Mucosa of rectum (tissue), 2 donors: ENCODE data around the gene CSTF2.
A peak's percentile ranks its signal among the peaks of the same experiment; 100 is the strongest.
"Not testable (repeated sequence)": the region's sequence is repeated elsewhere in the genome, so short reads cannot be mapped to it uniquely, and the experiment has no call there.

ENCODE experiments used
- H3K27ac ChIP-seq, 2 donors: one replicate each; pipeline ENCODE4 v1.7.0; 2013; ENCODE audit warnings: inconsistent platforms in 2 of 2, low read depth in 2 of 2, low read length in 2 of 2
- H3K27me3 ChIP-seq, 2 donors: one replicate each; pipeline ENCODE4 v1.7.0; 2013; ENCODE audit warnings: low read length in 2 of 2; ENCODE audit not compliant: control insufficient read depth in 2 of 2, insufficient read depth in 2 of 2
- H3K36me3 ChIP-seq, 2 donors: one replicate each; pipeline ENCODE4 v1.7.0; 2013; ENCODE audit warnings: low read length in 2 of 2; ENCODE audit not compliant: control insufficient read depth in 2 of 2, insufficient read depth in 2 of 2
- H3K4me1 ChIP-seq, 2 donors: one replicate each; pipeline ENCODE4 v1.7.0; 2013; ENCODE audit warnings: low read length in 2 of 2, mild to moderate bottlenecking in 1 of 2; ENCODE audit not compliant: control insufficient read depth in 2 of 2, insufficient read depth in 2 of 2
- H3K4me3 ChIP-seq, 2 donors: one replicate each; pipeline ENCODE4 v1.7.0; 2013; ENCODE audit warnings: low read length in 2 of 2
- H3K9ac ChIP-seq, 2 donors: one replicate each; pipeline ENCODE4 v1.7.0; 2013; ENCODE audit warnings: low read length in 2 of 2, low read depth in 1 of 2, mild to moderate bottlenecking in 1 of 2
- H3K9me3 ChIP-seq, 2 donors: one replicate each; pipeline ENCODE4 v1.7.0; 2013; ENCODE audit warnings: low read length in 2 of 2; ENCODE audit not compliant: control insufficient read depth in 2 of 2
- donor health status: healthy.
- donor health status: Normal muscosa, but diverticular disease.

The CSTF2 gene

GRCh38 chrX:100819837-100820666, at the start of gene CSTF2:
Gene CSTF2, plus strand, starts transcription at chrX:100820391. Its CDS starts 26 bp downstream, at chrX:100820417.
- peak within 1 kb of the TSS; percentile 54 to 58 for H3K9ac ChIP-seq
- H3K27me3 ChIP-seq: no peaks in the 10 kb centered on the region
- peak within 1 kb of the TSS; percentile 71 to 74 for H3K27ac ChIP-seq
- no peaks in the 10 kb centered on the region for H3K4me1 ChIP-seq
- peaks cover 6 to 18% of the 10 kb centered on the region in 2 donors for H3K36me3 ChIP-seq
- H3K9me3 ChIP-seq: no peaks in the 10 kb centered on the region
- peak within 1 kb of the TSS; percentile 87 to 91 for H3K4me3 ChIP-seq

GRCh38 chrX:100796371-100796770, 23.8 kb upstream of the CSTF2 start:
- not testable (repeated sequence) for H3K27me3 ChIP-seq, H3K9me3 ChIP-seq, H3K27ac ChIP-seq, H3K4me3 ChIP-seq, H3K4me1 ChIP-seq, H3K36me3 ChIP-seq, H3K9ac ChIP-seq

- no peak overlapping the region for H3K27ac ChIP-seq
- no peak overlapping the region for H3K9ac ChIP-seq
- H3K27me3 ChIP-seq: peaks cover 0 to 3% of the 10 kb centered on the region in 2 donors
- H3K9me3 ChIP-seq: no peaks in the 10 kb centered on the region
- H3K4me1 ChIP-seq: peaks cover 0 to under 1% of the 10 kb centered on the region in 2 donors
- no peak overlapping the region for H3K4me3 ChIP-seq
- no peaks in the 10 kb centered on the region for H3K36me3 ChIP-seq
These were observed 22.8 kb upstream of the CSTF2 start for GRCh38 chrX:100797359-100797758.

GRCh38 chrX:100798484-100799214, 21.5 kb upstream of the CSTF2 start:
- H3K27me3 ChIP-seq: peaks cover 0 to 1% of the 10 kb centered on the region in 2 donors
- H3K9me3 ChIP-seq: no peaks in the 10 kb centered on the region
- no peak overlapping the region for H3K9ac ChIP-seq
- peaks cover 0 to 8% of the 10 kb centered on the region in 2 donors for H3K4me1 ChIP-seq
- no peaks in the 10 kb centered on the region for H3K36me3 ChIP-seq
- no peak overlapping the region for H3K4me3 ChIP-seq
- H3K27ac ChIP-seq: no peak overlapping the region

- H3K9me3 ChIP-seq: no peaks in the 10 kb centered on the region
- H3K27me3 ChIP-seq: no peaks in the 10 kb centered on the region
- no peak overlapping the region for H3K4me3 ChIP-seq
- H3K27ac ChIP-seq: peak overlapping the region in 1 of 2 donors; percentile 49
- H3K4me1 ChIP-seq: peaks cover 0 to 8% of the 10 kb centered on the region in 2 donors
- H3K36me3 ChIP-seq: no peaks in the 10 kb centered on the region
- H3K9ac ChIP-seq: no peak overlapping the region
These were observed 17.3 kb upstream of the CSTF2 start for GRCh38 chrX:100802843-100803242.

GRCh38 chrX:100804780-100805179, 15.4 kb upstream of the CSTF2 start:
- no peak overlapping the region for H3K9ac ChIP-seq

GRCh38 chrX:100808265-100808664, 11.9 kb upstream of the CSTF2 start:
- not testable (repeated sequence) for H3K9me3 ChIP-seq, H3K27ac ChIP-seq, H3K27me3 ChIP-seq, H3K9ac ChIP-seq, H3K36me3 ChIP-seq, H3K4me3 ChIP-seq, H3K4me1 ChIP-seq

More at GRCh38 chrX:100804780-100805179, 15.4 kb upstream of the CSTF2 start:
- Histone ChIP-seq H3K4me1 (peaks cover 0 to 8% of the 10 kb centered on the region in 2 donors), H3K9me3 (no peaks in the 10 kb centered on the region), H3K4me3 (no peak overlapping the region), H3K27ac (no peak overlapping the region), H3K36me3 (no peaks in the 10 kb centered on the region), H3K27me3 (no peaks in the 10 kb centered on the region)

- H3K27ac ChIP-seq: peak overlapping the region; percentile 58 to 74
- peaks cover 0 to 2% of the 10 kb centered on the region in 2 donors for H3K27me3 ChIP-seq
- H3K9ac ChIP-seq: peak overlapping the region in 1 of 2 donors; percentile 57
- H3K9me3 ChIP-seq: no peaks in the 10 kb centered on the region
- H3K4me3 ChIP-seq: peak overlapping the region in 1 of 2 donors; percentile 35
- no peaks in the 10 kb centered on the region for H3K36me3 ChIP-seq
- peaks cover 0 to 4% of the 10 kb centered on the region in 2 donors for H3K4me1 ChIP-seq
These were observed 7.7 kb upstream of the CSTF2 start for GRCh38 chrX:100812216-100813158.

- H3K9me3 ChIP-seq: no peaks in the 10 kb centered on the region
- no peaks in the 10 kb centered on the region for H3K27me3 ChIP-seq
- no peak overlapping the region for H3K4me3 ChIP-seq
- peaks cover 0 to 4% of the 10 kb centered on the region in 2 donors for H3K36me3 ChIP-seq
- H3K9ac ChIP-seq: no peak overlapping the region
- no peak overlapping the region for H3K27ac ChIP-seq
- H3K4me1 ChIP-seq: peaks cover 0 to 2% of the 10 kb centered on the region in 2 donors
These were observed 2.9 kb upstream of the CSTF2 start for GRCh38 chrX:100817340-100817739.
